ENCODE data around the gene PROSER2.

PROSER2 gene
- 0.94 reads per million for total RNA-seq

DNA sequence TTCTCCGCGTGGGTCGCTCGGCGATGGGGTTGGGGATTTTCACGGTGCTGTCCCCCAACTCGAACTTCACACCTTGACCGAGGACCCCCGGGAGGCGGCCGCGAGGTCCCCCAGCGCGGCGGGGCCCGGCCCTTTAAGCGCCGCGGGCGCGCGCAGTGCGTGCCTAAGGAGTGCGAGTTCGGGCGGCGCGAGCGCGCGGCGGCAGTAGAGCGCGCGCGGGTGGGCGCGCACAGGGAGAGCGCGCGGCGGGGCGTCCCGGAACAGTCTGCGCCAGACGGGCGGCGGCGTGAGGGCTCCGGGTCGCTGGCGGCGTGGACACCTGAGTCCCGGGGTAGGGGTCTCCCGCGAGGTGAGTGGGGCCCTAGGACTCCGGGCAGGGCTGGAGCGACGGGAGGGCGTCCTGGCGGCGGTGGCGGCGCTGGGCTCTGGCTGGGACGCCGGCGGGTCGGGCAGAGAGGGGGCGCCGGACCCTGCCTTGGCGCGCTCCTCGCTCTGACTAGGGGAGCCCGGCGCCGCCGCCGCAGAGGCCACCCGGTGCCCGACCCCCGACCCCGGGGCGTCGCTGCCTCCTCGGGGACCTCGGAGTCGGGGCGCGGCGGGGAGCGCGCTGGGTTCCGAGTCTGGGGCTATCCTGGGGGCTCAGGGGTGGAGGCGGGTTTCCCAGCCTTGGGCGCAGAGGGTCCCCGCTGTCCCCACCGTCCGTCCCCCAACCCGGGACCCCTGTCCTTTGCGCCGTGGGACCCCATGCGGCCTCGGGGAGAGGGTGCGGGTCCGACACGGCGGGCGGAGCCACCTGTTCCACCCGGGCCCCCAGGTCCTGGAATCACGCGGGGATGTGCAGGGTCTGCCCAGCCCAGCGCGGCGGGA lies at the start of gene PROSER2:
PROSER2 (plus strand) TSS at position 235 of the 867 bp plus-strand sequence. CDS start 28,722 bp downstream, outside the sequence.
- DNase-seq = no peak

- DNase-seq = no peak
Observed at GRCh38 chr10:11773761-11774441, 49.3 kb upstream of the PROSER2 start.

GRCh38 chr10:11775412-11775811 lies 47.7 kb upstream of the PROSER2 start:
- no peak for DNase-seq

- no peak for DNase-seq
Observed at GRCh38 chr10:11776080-11776479, 47.1 kb upstream of the PROSER2 start.

- DNase-seq = no peak
Observed at GRCh38 chr10:11781114-11781513, 42.0 kb upstream of the PROSER2 start.

- no peak for DNase-seq
Observed at GRCh38 chr10:11782793-11783557, 40.2 kb upstream of the PROSER2 start.

DNA sequence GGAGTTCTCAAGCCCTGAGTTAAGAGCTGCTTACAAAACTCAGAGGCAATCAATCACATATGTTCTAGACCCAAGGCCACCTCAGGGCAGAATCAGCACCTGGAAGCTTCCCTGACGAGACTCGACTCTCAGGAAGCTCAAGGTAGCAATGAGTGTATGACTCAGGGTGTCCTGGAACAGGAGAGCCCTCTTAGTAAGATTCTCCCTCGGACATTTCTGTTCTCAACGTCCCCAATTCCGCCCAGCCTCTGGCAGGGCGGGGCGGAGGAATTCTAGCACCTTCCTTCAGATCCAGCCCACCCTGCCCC lies 39.6 kb upstream of the PROSER2 start:
- DNase-seq = no peak

- DNase-seq = no peak
Observed at GRCh38 chr10:11787374-11787773, 35.8 kb upstream of the PROSER2 start.

GRCh38 chr10:11787846-11788245 lies 35.3 kb upstream of the PROSER2 start:
- DNase-seq = no peak

- no peak for DNase-seq
Observed at GRCh38 chr10:11789306-11789705, 33.9 kb upstream of the PROSER2 start.

DNA sequence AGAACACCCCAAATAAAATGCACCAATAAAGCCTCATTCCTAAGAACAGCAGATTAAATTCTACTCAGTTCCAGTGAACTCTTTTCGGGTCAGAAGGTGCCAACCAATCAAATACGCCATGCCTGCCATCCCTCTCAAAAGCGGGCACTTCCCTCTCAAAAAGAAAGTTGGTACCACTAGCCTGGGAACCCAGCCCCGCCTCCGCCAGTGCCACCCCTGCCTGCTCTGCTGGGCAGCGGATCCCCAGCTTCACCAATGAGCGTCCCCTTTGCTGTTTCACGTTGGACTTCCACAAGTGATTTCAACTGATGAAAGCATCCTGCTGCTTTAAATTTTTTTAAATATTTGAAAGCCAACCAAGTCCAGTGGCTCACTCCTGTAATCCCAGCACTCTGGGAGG lies 33.2 kb upstream of the PROSER2 start:
- no peak for DNase-seq

GRCh38 chr10:11793762-11794479 lies 29.2 kb upstream of the PROSER2 start:
- DNase-seq = no peak

GRCh38 chr10:11794566-11794965 lies 28.6 kb upstream of the PROSER2 start:
- no peak for DNase-seq

- DNase-seq = no peak
Observed at GRCh38 chr10:11795101-11795920, 27.8 kb upstream of the PROSER2 start.

DNA sequence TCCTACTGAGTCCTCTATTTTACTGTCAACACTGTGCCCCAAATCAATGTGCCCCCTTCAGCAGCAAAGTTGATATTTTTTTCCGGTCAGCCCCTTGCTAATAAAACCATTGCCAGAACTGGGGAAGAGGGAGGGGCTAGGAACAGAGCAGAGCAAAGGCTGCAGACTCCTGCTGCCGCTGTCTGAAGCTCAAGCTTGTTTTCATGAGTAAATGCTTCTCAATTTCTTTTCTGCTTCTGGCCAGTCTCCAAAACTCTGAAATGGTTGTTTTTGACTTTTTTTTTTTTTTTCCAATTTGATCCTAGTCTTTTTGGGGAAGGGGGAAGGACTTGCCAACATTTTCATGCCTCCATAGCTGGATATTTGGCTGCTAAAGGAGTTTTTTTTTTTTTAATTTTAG lies 26.7 kb upstream of the PROSER2 start:
- no peak for DNase-seq

DNA sequence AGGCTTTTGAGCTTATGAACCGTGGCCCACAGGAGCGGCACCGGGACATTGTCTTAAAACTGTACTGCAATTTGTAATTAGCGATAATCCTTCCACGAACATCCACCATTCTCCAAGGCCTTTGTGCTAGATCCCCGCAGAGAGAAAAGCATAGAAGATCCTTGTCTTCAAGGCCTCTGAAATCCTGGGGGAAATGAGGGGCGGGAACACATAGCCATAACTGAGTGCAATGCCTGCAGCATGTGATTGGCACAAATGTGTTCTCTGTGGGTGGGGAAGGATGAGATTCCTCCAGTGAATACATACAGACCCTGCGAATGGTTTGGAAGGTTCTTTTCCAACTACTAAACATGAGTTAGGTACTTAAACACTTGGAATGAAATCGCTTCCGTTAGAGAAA lies 25.9 kb upstream of the PROSER2 start:
- no peak for DNase-seq

GRCh38 chr10:11797847-11798633 lies 25.1 kb upstream of the PROSER2 start:
- DNase-seq = no peak

GRCh38 chr10:11798845-11799735 lies 24.1 kb upstream of the PROSER2 start:
- DNase-seq = no peak

- no peak for DNase-seq
Observed at GRCh38 chr10:11799736-11800080, 23.4 kb upstream of the PROSER2 start.

GRCh38 chr10:11804336-11804735 lies 18.8 kb upstream of the PROSER2 start:
- no peak for DNase-seq
